ENCODE measurements around the gene TLCD1. TPM values are rescaled to one million over a fixed set of nuclear protein-coding genes. Genes with fewer than 3 reads are reported as not detected.

The TLCD1 gene
- total and polyA plus RNA-seq, 2 of the 8 experiments (the other 6 are each of a cell fraction or from before 2014, with no cell fraction given) = 40.7 to 128 TPM

DNA sequence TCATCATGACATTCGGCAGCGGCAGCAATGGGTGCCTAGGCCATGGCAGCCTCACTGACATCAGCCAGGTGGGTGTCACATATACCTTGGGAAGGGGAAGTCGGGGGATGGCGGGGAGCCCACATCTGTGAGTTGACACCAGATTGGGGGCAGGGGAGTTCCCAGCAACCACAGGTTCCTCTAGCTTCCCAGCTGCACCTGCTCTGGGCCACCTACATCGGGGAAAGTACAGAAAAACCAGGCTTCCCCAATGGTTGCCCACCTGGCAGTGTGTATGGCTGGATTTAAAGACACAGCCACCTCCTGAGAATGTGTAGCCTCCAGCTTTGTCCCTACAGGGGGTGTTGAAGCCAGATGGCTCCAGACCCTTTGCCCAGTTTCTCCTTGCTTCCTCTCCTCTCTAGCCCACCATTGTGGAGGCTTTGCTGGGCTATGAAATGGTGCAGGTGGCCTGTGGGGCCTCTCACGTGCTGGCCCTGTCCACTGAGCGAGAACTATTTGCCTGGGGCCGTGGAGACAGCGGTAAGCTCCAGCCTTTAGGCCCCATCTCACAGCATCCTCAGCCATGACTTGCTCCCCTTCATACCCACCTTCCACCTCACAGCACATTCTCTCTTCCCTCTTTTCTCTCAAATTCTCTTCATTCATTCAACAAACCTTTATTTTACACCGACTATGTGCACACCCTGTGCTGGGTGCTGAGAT is 12.8 kb upstream of the TLCD1 start (continued):
- TF ChIP-seq, protein P1, sequence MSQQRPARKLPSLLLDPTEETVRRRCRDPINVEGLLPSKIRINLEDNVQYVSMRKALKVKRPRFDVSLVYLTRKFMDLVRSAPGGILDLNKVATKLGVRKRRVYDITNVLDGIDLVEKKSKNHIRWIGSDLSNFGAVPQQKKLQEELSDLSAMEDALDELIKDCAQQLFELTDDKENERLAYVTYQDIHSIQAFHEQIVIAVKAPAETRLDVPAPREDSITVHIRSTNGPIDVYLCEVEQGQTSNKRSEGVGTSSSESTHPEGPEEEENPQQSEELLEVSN (IDR thresholded peaks at IDR 0.05) = no peak
- TF ChIP-seq CTBP2 (IDR thresholded peaks at IDR 0.05; ENCODE audit: borderline replicate concordance, insufficient read depth, insufficient read length, low read length) (no peak), SRF (IDR thresholded peaks at IDR 0.05; ENCODE audit: low read depth, low read length) (no peak), SP4 (IDR thresholded peaks at IDR 0.05; ENCODE audit: low read length) (no peak)
